Measurements from ENCODE around the gene CCDC150. TPM values are rescaled to one million over a fixed set of nuclear protein-coding genes. Genes with fewer than 3 reads are reported as not detected.

Gene CCDC150
- total RNA-seq, 1 donor from 2014 or later = 3.5 TPM

GRCh38 chr2:196718419-196719109 is 79.0 kb downstream of the CCDC150 start:
- TF ChIP-seq CTCF (IDR thresholded peaks at IDR 0.05; ENCODE audit: insufficient read depth, low read length, poor library complexity, severe bottlenecking) = no peak
- no peaks in the 10 kb centered on the region for H3K27me3 ChIP-seq (ENCODE audit: control insufficient read depth, insufficient read depth, low read length)
- H3K36me3 ChIP-seq (ENCODE audit: control insufficient read depth, insufficient read depth, low read length) = no peaks in the 10 kb centered on the region
- no peak for DNase-seq (ENCODE audit: low read depth)
- no peak overlapping the region for H3K4me3 ChIP-seq (ENCODE audit: low read depth, low read length)

- peak; percentile 43 for DNase-seq (ENCODE audit: low read depth)
- no peaks in the 10 kb centered on the region for H3K27me3 ChIP-seq (ENCODE audit: control insufficient read depth, insufficient read depth, low read length)
- no peaks in the 10 kb centered on the region for H3K36me3 ChIP-seq (ENCODE audit: control insufficient read depth, insufficient read depth, low read length)
- TF ChIP-seq CTCF (IDR thresholded peaks at IDR 0.05; ENCODE audit: insufficient read depth, low read length, poor library complexity, severe bottlenecking) = peak; percentile 51
- no peak overlapping the region for H3K4me3 ChIP-seq (ENCODE audit: low read depth, low read length)
Observed at GRCh38 chr2:196719110-196719872, 79.8 kb downstream of the CCDC150 start.

GRCh38 chr2:196723571-196723970 is 84.1 kb downstream of the CCDC150 start:
- no peak for TF ChIP-seq CTCF (IDR thresholded peaks at IDR 0.05; ENCODE audit: insufficient read depth, low read length, poor library complexity, severe bottlenecking)
- H3K4me3 ChIP-seq (ENCODE audit: low read depth, low read length) = no peak overlapping the region

GRCh38 chr2:196725218-196725617 is 85.7 kb downstream of the CCDC150 start:
- DNase-seq (ENCODE audit: low read depth) = no peak
- no peak overlapping the region for H3K4me3 ChIP-seq (ENCODE audit: low read depth, low read length)
- no peaks in the 10 kb centered on the region for H3K36me3 ChIP-seq (ENCODE audit: control insufficient read depth, insufficient read depth, low read length)
- TF ChIP-seq CTCF (IDR thresholded peaks at IDR 0.05; ENCODE audit: insufficient read depth, low read length, poor library complexity, severe bottlenecking) = no peak
- H3K27me3 ChIP-seq (ENCODE audit: control insufficient read depth, insufficient read depth, low read length) = no peaks in the 10 kb centered on the region

More at GRCh38 chr2:196723571-196723970, 84.1 kb downstream of the CCDC150 start:
- H3K27me3 ChIP-seq (ENCODE audit: control insufficient read depth, insufficient read depth, low read length) = no peaks in the 10 kb centered on the region
- H3K36me3 ChIP-seq (ENCODE audit: control insufficient read depth, insufficient read depth, low read length) = no peaks in the 10 kb centered on the region
- no peak for DNase-seq (ENCODE audit: low read depth)

DNA sequence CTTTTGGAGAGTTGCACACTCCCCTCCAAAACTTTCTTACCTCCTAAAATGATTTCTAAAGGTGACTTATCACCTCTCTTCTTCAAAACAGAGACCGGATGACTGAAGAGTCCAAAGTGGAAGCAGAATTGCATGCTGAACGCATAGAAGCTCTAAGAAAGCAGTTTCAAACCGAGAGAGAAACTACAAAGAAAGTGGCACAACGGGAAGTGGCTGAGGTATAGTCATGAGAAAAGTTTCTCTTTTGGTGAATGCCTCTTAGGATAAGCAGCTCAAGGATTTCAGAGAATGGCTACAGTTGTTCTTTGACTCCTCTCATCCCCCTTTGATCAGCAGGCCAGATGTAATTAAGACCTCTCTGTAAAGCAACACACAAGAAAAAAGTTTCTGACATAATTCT is 86.4 kb downstream of the CCDC150 start:
- H3K4me3 ChIP-seq (ENCODE audit: low read depth, low read length) = no peak overlapping the region
- no peak for DNase-seq (ENCODE audit: low read depth)
- no peaks in the 10 kb centered on the region for H3K27me3 ChIP-seq (ENCODE audit: control insufficient read depth, insufficient read depth, low read length)
- no peak for TF ChIP-seq CTCF (IDR thresholded peaks at IDR 0.05; ENCODE audit: insufficient read depth, low read length, poor library complexity, severe bottlenecking)
- H3K36me3 ChIP-seq (ENCODE audit: control insufficient read depth, insufficient read depth, low read length) = no peaks in the 10 kb centered on the region

Measured in kidney epithelial cell (primary cell).